K562 (cell line): ENCODE measurements around the gene ZNF652. TPM values are rescaled to one million over a fixed set of nuclear protein-coding genes. Genes with fewer than 3 reads are reported as not detected.

ENCODE experiments used
- ATAC-seq: fragments of 200-7000 bp; cut with Tn5 transposase; 3 replicates; pipeline ENCODE4 v1.9.1; 2020; ENCODE audit warnings: moderate library complexity
- BruUV-seq: library from RNA; stranded (reverse); fragments of 400-500 nt; replicated peaks from 2 replicates; lab custom pipeline; 2021; lab: Mats Ljungman, UMichigan
- CTCF ChIA-PET: fragments of 300-600 bp; formaldehyde crosslinking; extraction: SDS; loops from one replicate; lab custom pipeline; 2021; ENCODE audit warnings: low intra/inter-chr PET ratio; lab: Yijun Ruan, JAX
- POLR2A ChIA-PET: fragments of 300-600, 350-650 bp; sonication (Branson Sonifier 250); formaldehyde crosslinking; extraction: SDS; loops from one replicate; lab custom pipeline; 2021; ENCODE audit warnings: antibody characterized with exemption, inconsistent platforms; lab: Yijun Ruan, JAX
- DNase-seq, 4 experiments: peaks; one replicate each; pipeline versions ENCODE4 v3.0.0 to v3.0.0-alpha.2; 2011 to 2018; ENCODE audit warnings: low spot score in 3 of 4, mixed read lengths in 3 of 4; ENCODE audit errors: extremely low read depth in 1 of 4
- FAIRE-seq: peaks from 2 replicates; lab custom pipeline; 2011; peaks lifted over from hg19 to GRCh38; lab: Jason Lieb, UNC
- H2AFZ ChIP-seq: 2 replicates; pipeline ENCODE4 v1.6.0; 2011; ENCODE audit warnings: low read depth, low read length, control low read depth, inconsistent platforms
- H3K27ac ChIP-seq: fragments of 200-600 bp; 3 replicates; pipeline ENCODE4 v1.8.0; 2011; ENCODE audit warnings: low read depth, mild to moderate bottlenecking, control low read depth, inconsistent platforms, low read length, moderate library complexity, mixed read lengths; ENCODE audit errors: extremely low read depth
- H3K27me3 ChIP-seq, 2 experiments: fragments of 300-600 bp in 1 of 2; 2 replicates in 1 of 2; 3 replicates in 1 of 2; pipeline versions ENCODE4 v1.6.0 to v1.8.0; 2011; ENCODE audit warnings: inconsistent platforms in 2 of 2, low read length in 2 of 2, mild to moderate bottlenecking in 1 of 2, mixed read lengths in 1 of 2, moderate library complexity in 1 of 2; ENCODE audit not compliant: control insufficient read depth in 2 of 2, insufficient read depth in 2 of 2
- H3K36me3 ChIP-seq: fragments of 300-600 bp; 3 replicates; pipeline ENCODE4 v1.8.0; 2011; ENCODE audit warnings: mild to moderate bottlenecking, low read length, inconsistent platforms; ENCODE audit not compliant: control insufficient read depth, insufficient read depth
- H3K4me1 ChIP-seq, 2 experiments: fragments of 200-600 bp in 1 of 2; replicated peaks in 1 of 2; 2 replicates in 1 of 2; 3 replicates in 1 of 2; pipeline versions ENCODE4 v1.5.1 to v1.8.0; 2011; ENCODE audit warnings: inconsistent platforms in 2 of 2, low read length in 2 of 2, mild to moderate bottlenecking in 1 of 2, mixed read lengths in 1 of 2, moderate library complexity in 1 of 2; ENCODE audit not compliant: control insufficient read depth in 2 of 2, insufficient read depth in 2 of 2
- H3K4me2 ChIP-seq: 2 replicates; pipeline ENCODE4 v1.6.1; 2011; ENCODE audit warnings: low read length, control low read depth, inconsistent platforms, mixed read lengths; ENCODE audit not compliant: insufficient read depth
- H3K4me3 ChIP-seq: fragments of 200-600 bp; sonication (generic), shearing (Covaris generic); 2 replicates; pipeline ENCODE4 v1.5.1; 2016; ENCODE audit warnings: control low read depth, inconsistent platforms
- H3K79me2 ChIP-seq: fragments of 200-600 bp; 3 replicates; pipeline ENCODE4 v1.8.0; 2011; ENCODE audit warnings: low read length, inconsistent platforms; ENCODE audit not compliant: control insufficient read depth, insufficient read depth
- H3K9ac ChIP-seq, 2 experiments: 2 replicates each; pipeline versions ENCODE4 v1.6.0 to v1.6.1; 2011; ENCODE audit warnings: low read depth in 2 of 2, low read length in 2 of 2, control low read depth in 1 of 2, inconsistent platforms in 1 of 2, mild to moderate bottlenecking in 1 of 2, mixed read lengths in 1 of 2; ENCODE audit not compliant: insufficient read depth in 1 of 2
- H3K9me1 ChIP-seq: one replicate; pipeline ENCODE4 v1.6.0; 2011; ENCODE audit warnings: inconsistent platforms, mild to moderate bottlenecking, low read length, moderate library complexity; ENCODE audit not compliant: control insufficient read depth, insufficient read depth
- H3K9me3 ChIP-seq: replicated peaks from 2 replicates; pipeline ENCODE4 v1.5.1; 2011; ENCODE audit warnings: low read depth, low read length, inconsistent platforms; ENCODE audit not compliant: control insufficient read depth, insufficient read depth
- H4K20me1 ChIP-seq: replicated peaks from 2 replicates; pipeline ENCODE4 v1.6.1; 2011; ENCODE audit warnings: low read length, inconsistent platforms, mixed read lengths; ENCODE audit not compliant: control insufficient read depth, insufficient read depth
- AFF1 ChIP-seq, 2 experiments: fragments of 450-650 bp; IDR thresholded peaks; 2 replicates each; pipeline ENCODE4 v1.6.1; 2018; ENCODE audit warnings: mild to moderate bottlenecking in 2 of 2, low read depth in 1 of 2; ENCODE audit not compliant: partially characterized antibody in 2 of 2
- CREB5 ChIP-seq: fragments of 250-450 bp; sonication (Bioruptor Pico); IDR thresholded peaks from 2 replicates; pipeline ENCODE4 v1.5.0; 2020; ENCODE audit warnings: mild to moderate bottlenecking
- HNRNPL ChIP-seq: fragments of 200-400 bp; formaldehyde crosslinking; IDR thresholded peaks from 2 replicates; pipeline ENCODE4 v1.6.1; 2017; ENCODE audit warnings: low read depth, mild to moderate bottlenecking, low read length
- NBN ChIP-seq: fragments of 450-650 bp; IDR thresholded peaks from 2 replicates; pipeline ENCODE4 v1.6.1; 2016; ENCODE audit warnings: low read depth, mild to moderate bottlenecking
- PTRF ChIP-seq: fragments of 450-650 bp; IDR thresholded peaks from 2 replicates; pipeline ENCODE4 v1.6.1; 2016; ENCODE audit warnings: mild to moderate bottlenecking, missing genetic modification characterization, missing compliant biosample characterization
- PYGO2 ChIP-seq: fragments of 450-650 bp; IDR thresholded peaks from 2 replicates; pipeline ENCODE4 v1.6.1; 2016; ENCODE audit warnings: mild to moderate bottlenecking, missing genetic modification characterization, moderate library complexity, missing compliant biosample characterization
- RBBP5 ChIP-seq: fragments of 200-600 bp; sonication (generic); IDR thresholded peaks from 2 replicates; pipeline ENCODE4 v1.6.1; 2012; ENCODE audit warnings: borderline replicate concordance, mild to moderate bottlenecking, low read length, control low read depth, inconsistent platforms; ENCODE audit not compliant: insufficient read depth, poor library complexity, severe bottlenecking
- STAT5B ChIP-seq: fragments of 250-450 bp; sonication (Bioruptor Pico); IDR thresholded peaks from 2 replicates; pipeline ENCODE4 v1.8.0; 2021; ENCODE audit warnings: mild to moderate bottlenecking, inconsistent platforms
- TCF3 ChIP-seq: sonication (generic); formaldehyde crosslinking; IDR thresholded peaks from 2 replicates; pipeline ENCODE4 v1.4.0; 2020; ENCODE audit warnings: mild to moderate bottlenecking, missing genetic modification reagents
- THRB ChIP-seq: fragments of 450-650 bp; formaldehyde crosslinking; conservative IDR thresholded peaks from 2 replicates; pipeline ENCODE4 v1.4.0; 2022; ENCODE audit warnings: mild to moderate bottlenecking, missing genetic modification characterization
- ZBTB12 ChIP-seq: fragments of 250-450 bp; sonication (Bioruptor Pico); IDR thresholded peaks from 2 replicates; pipeline ENCODE4 v1.4.0; 2020
- ZNF280A ChIP-seq: fragments of 450-650 bp; IDR thresholded peaks from 2 replicates; pipeline ENCODE4 v1.6.1; 2018; ENCODE audit warnings: mild to moderate bottlenecking, low read depth; ENCODE audit not compliant: partially characterized antibody
- ZNF551 ChIP-seq: fragments of 250-450 bp; sonication (Bioruptor Pico); IDR thresholded peaks from 2 replicates; pipeline ENCODE4 v1.5.0; 2021; ENCODE audit warnings: mild to moderate bottlenecking, moderate library complexity
- WGBS: fragments of 100-300 bp; shearing (Covaris generic); methylation state at CpG from one replicate; pipeline ENCODE4 v1.1.6; 2016; ENCODE audit warnings: low coverage, mixed read lengths; ENCODE audit not compliant: insufficient coverage; ENCODE audit errors: missing lambda C conversion rate; 5-methylcytosine and 5-hydroxymethylcytosine counted together
- in situ Hi-C: fragments of 300-500 bp; cut with MboI; formaldehyde crosslinking; loops from 4 replicates; pipeline ENCODE4 v1.15.0; 2018; ENCODE audit warnings: inconsistent platforms, mixed read lengths
- intact Hi-C: fragments of 100-400 bp; cut with micrococcal nuclease; formaldehyde crosslinking; loops from 2 replicates; pipeline ENCODE4 v1.14.2; 2022
- polyA plus RNA-seq, 8 experiments: library from polyadenylated mRNA; depleted of rRNA in 4 of 8; stranded (reverse) in 5 of 8; unstranded in 3 of 8; fragments of >200 nt; fragmentation: Nextera tagmentation in 2 of 8; fragmentation: Illumina TruSeq in 1 of 8; extraction: Ambion mirVana in 2 of 8; extraction: Trizol in 1 of 8; gene quantifications; 2 replicates each; pipeline versions ENCODE4 v1.2.1 to v1.2.3, GENCODE V29; 2011 to 2014; ENCODE audit warnings: inconsistent platforms in 1 of 8, missing spikeins in 1 of 8
- total RNA-seq, 7 experiments: library from RNA; depleted of rRNA in 6 of 7; stranded (reverse); fragments of >200 nt in 6 of 7; fragmentation: Illumina TruSeq in 2 of 7; extraction: Trizol in 2 of 7; gene quantifications; 2 replicates each; pipeline versions ENCODE4 v1.2.1 to v1.2.3, GENCODE V29; 2011 to 2021; ENCODE audit warnings: low replicate concordance in 1 of 7

Gene ZNF652
- total and polyA plus RNA-seq, 9 of the 15 experiments (the other 6 are each of a cell fraction or from before 2014, with no cell fraction given), result 5.1 to 15.5 (median 7.8) TPM

- DNase-seq (no peak), FAIRE-seq (no peak), ATAC-seq (no peak)
- Histone ChIP-seq H2AFZ (no peak overlapping the region), H3K9ac (no peak overlapping the region), H4K20me1 (no peaks in the 10 kb centered on the region), H3K9me3 (no peaks in the 10 kb centered on the region), H3K9me1 (no peaks in the 10 kb centered on the region), H3K4me1 (no peaks in the 10 kb centered on the region), H3K4me3 (no peak overlapping the region), H3K36me3 (no peaks in the 10 kb centered on the region), H3K27ac (no peak overlapping the region), H3K79me2 (no peaks in the 10 kb centered on the region), H3K27me3 (peaks cover 17 to 40% of the 10 kb centered on the region in 2 experiments), H3K4me2 (no peak overlapping the region)
- 25% methylated on average over 2 of the region's 2 CpGs for WGBS
- BruUV-seq, result no TSS peak
- POLR2A ChIA-PET, result no interaction called here
- intact Hi-C loops, result no loop called here
- CTCF ChIA-PET, result no interaction called here
- in situ Hi-C loops, result no loop called here
- TF ChIP-seq PTRF (tag) (no peak), CREB5 (CRISPR knock-in tag) (no peak), NBN (no peak), ZBTB12 (CRISPR knock-in tag) (no peak), PYGO2 (tag) (no peak), ZNF551 (no peak), STAT5B (CRISPR knock-in tag) (no peak), TCF3 (CRISPR knock-in tag) (no peak), ZNF280A (no peak), AFF1 (IDR thresholded peaks at IDR 0.05; ENCODE audit: low read depth in 1 of 2, partially characterized antibody in 2 of 2) (no peak), RBBP5 (no peak), THRB (no peak), HNRNPL (no peak)
Observed at GRCh38 chr17:49266233-49266632, 95.8 kb downstream of the ZNF652 start.
